22Rv1 (cell line): ENCODE results near the gene TBX21.

Experiments used
- CTCF ChIP-seq: fragments of 450-650 bp; IDR thresholded peaks from 2 replicates; pipeline ENCODE4 v1.5.1; 2017; ENCODE audit warnings: mild to moderate bottlenecking
- ZFX ChIP-seq: fragments of 450-650 bp; IDR thresholded peaks from 2 replicates; pipeline ENCODE4 v1.6.1; 2017; ENCODE audit warnings: antibody characterized with exemption, borderline replicate concordance

GRCh38 chr17:47724705-47725104 is 8.3 kb upstream of the TBX21 start:
- no peak for TF ChIP-seq CTCF
- TF ChIP-seq ZFX, result no peak
